AG09309 (cell line): ENCODE data around the gene CDH16.
"Not testable (repeated sequence)": the region's sequence is repeated elsewhere in the genome, so short reads cannot be mapped to it uniquely, and the experiment has no call there.

ENCODE experiments used
- DNase-seq: peaks from one replicate; pipeline ENCODE4 v3.0.0-alpha.2; 2010; ENCODE audit warnings: low read depth
- H3K4me3 ChIP-seq: 2 replicates; pipeline ENCODE4 v1.5.1; 2011; ENCODE audit warnings: mild to moderate bottlenecking, low read depth, low read length, moderate library complexity; ENCODE audit not compliant: control insufficient read depth
- CTCF ChIP-seq: IDR thresholded peaks from 2 replicates; pipeline ENCODE4 v1.5.1; 2011; ENCODE audit warnings: mild to moderate bottlenecking, low read depth, low read length, inconsistent platforms; ENCODE audit not compliant: insufficient read depth, control insufficient read depth; ENCODE audit errors: missing control alignments

CDH16 gene

GRCh38 chr16:66935314-66936011, 16.8 kb upstream of the CDH16 start, which contains the start of gene CES2:
Gene CES2, plus strand, starts transcription at chr16:66935516. Its CDS starts 120 bp downstream, at chr16:66935636.
- H3K4me3 ChIP-seq, result peak within 1 kb of the TSS; percentile 84
- TF ChIP-seq CTCF, result no peak
- DNase-seq, result peak; percentile 14

- DNase-seq, result not testable (repeated sequence)
- peak overlapping the region; percentile 84 for H3K4me3 ChIP-seq
Measured at GRCh38 chr16:66934839-66935313, 16.2 kb upstream of the CDH16 start.

GRCh38 chr16:66934138-66934838, 15.6 kb upstream of the CDH16 start, which contains the start of gene CIAO2B:
Gene CIAO2B, minus strand, starts transcription at chr16:66934402. Its CDS starts 38 bp downstream, at chr16:66934364.
- peak; percentile 25 for DNase-seq
- peak within 1 kb of the TSS; percentile 84 for H3K4me3 ChIP-seq
- TF ChIP-seq CTCF, result no peak

- no peak for TF ChIP-seq CTCF
- no peak for DNase-seq
- H3K4me3 ChIP-seq, result peak overlapping the region; percentile 84
Measured at GRCh38 chr16:66933776-66934137, 15.1 kb upstream of the CDH16 start.

GRCh38 chr16:66932076-66932475, 13.4 kb upstream of the CDH16 start:
- no peak overlapping the region for H3K4me3 ChIP-seq
- TF ChIP-seq CTCF, result no peak
- no peak for DNase-seq

GRCh38 chr16:66931665-66932064, 13.0 kb upstream of the CDH16 start:
- H3K4me3 ChIP-seq, result no peak overlapping the region
- no peak for TF ChIP-seq CTCF
- no peak for DNase-seq

GRCh38 chr16:66930189-66930588, 11.5 kb upstream of the CDH16 start:
- no peak for TF ChIP-seq CTCF
- no peak for DNase-seq
- H3K4me3 ChIP-seq, result no peak overlapping the region
